GM18502 (cell line): ENCODE results near the gene MINK1.

Experiments
- ATAC-seq: cut with Tn5 transposase; IDR thresholded peaks from one replicate; pipeline ENCODE4 v1.9.1; 2021; ENCODE audit warnings: mild to moderate bottlenecking; ENCODE audit not compliant: unreplicated experiment, poor library complexity

MINK1 gene

GRCh38 chr17:4810696-4811290 is 22.3 kb upstream of the MINK1 start:
- ATAC-seq = no peak

DNA sequence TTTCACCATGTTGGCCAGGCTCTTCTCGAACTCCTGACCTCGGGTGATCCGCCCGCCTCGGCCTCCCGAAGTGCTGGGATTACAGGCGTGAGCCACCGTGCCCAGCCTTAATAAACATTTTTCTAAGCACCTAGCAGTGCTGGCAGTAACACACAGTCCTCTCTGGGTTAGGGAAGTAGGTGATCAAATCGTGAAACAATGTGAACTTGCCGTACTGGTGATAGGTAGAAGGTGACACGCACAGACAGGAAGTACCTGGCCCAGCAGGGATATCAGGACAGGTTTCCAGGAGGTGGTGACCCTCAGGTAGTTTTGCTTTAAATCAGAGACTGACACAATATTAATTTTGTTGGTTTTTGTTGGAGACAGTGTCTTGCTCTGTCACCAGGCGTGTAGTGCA is 21.7 kb upstream of the MINK1 start:
- no peak for ATAC-seq

DNA sequence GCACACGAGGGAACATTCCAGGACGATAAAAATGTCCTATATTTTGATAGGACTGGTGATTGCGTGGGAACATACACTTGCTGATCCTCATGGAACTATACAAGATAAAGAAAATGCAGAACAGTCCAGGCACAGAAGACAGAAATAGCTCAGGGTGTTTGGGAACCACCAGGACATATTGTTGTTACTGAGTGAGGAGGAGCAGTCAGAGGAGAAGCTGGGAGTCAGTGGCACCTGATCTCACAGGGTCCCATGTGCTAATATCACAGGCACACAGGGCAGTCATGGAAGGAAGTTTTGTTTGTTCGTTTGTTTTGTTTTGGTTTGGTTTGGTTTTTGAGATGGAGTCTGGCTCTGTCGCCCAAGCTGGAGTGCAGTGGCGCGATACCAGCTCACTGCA is 20.4 kb upstream of the MINK1 start:
- no peak for ATAC-seq

DNA sequence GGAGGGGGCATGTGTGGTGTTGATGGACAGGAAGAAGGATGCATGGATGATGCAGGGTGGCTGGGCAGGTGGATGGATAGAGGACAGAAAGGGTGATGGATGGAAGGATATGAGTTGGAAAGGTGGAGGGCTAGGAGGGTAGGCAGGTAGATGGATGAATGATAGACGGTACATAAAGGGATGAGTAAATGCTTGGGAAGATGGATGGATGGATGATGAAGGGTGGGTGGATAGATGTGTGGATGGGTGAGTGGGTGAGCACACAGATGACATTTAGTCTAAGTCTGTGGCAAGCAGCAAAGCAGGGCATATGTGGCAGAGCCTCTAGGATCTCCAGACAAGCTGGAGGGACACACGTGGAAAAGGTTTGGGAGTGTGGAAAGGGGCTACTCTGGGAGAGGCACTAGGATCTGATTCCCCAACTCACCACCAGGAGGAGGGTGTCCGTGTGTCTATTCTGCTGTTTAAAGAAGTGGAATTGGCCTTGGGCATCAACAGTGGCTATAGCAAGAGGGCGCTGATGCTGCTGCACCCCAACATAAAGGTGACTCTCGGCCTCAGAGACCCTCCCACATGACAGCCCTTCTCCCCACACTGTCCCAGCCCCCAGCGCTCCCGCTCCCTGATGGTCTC is 18.0 kb upstream of the MINK1 start:
- ATAC-seq = no peak

GRCh38 chr17:4816826-4817225 is 16.3 kb upstream of the MINK1 start:
- ATAC-seq = no peak

DNA sequence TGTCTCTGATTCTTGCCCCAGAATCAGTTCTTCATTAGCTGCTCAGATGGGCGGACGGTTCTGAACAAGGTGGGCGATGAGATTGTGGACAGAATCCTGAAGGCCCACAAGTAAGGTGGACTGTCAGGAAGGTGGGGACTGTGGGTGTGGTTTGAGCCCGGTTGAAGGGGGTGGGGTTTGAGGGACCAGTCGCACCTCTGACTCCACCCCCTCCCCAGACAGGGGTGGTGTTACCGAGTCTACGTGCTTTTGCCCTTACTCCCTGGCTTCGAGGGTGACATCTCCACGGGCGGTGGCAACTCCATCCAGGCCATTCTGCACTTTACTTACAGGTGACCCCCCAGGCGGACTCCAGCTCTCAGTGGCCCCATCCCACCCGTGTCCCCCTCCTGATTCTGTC is 14.9 kb upstream of the MINK1 start:
- no peak for ATAC-seq

- no peak for ATAC-seq
Observed at GRCh38 chr17:4822835-4823234, 10.3 kb upstream of the MINK1 start.

DNA sequence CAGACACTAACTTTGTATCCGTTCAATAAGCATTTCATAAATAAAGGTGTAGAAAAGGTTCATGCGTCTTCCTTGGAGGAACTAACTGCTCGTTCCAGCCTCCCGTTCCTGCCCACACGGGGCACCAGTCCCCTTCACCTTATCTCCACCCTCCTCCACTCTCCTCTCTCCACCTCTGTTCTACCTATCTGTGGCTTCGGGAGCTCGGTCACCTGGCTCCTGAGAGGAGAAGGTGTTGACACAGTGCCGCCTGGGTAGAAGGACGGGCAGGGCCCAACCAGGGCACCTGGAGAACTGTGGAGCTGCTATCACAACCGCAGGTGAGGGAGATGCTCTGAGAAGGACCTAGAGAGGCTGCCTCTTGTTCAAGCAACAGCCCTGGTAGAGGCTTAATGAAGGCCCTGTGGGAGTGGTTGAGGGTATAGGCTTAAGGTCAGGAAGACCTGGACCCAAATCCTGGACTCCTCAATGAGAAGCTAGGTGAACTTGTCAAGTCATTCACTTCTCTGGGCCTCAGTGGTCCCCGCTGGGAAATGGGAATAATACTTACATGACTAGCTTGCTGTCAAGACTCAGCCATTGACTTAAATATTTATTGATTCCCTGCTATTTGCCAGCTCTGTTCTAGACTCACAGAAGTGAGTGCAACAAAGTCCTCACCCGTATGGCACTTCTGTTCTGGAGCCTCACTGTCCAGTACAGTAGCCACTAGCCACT is 9.6 kb upstream of the MINK1 start:
- no peak for ATAC-seq

- no peak for ATAC-seq
Observed at GRCh38 chr17:4827399-4827798, 5.7 kb upstream of the MINK1 start.

DNA sequence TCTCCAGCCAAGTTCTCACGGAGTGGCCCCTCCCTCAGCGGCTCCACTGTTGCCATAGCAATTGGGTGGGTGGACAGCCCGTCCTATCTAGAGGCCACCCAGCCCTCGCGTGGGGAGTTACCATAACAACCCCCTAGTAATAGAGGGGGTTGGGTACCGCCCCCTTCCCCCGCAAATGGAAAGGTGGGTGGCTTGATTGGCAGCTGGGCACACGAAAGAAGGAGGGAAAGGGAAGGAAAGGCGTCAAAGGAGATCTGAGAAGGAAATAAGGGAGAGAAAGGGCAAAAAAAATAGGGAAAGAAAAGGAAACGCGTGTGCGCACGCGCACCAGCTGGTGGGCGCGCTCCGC is 337 bp upstream of the MINK1 start:
- ATAC-seq = peak; percentile 25

DNA sequence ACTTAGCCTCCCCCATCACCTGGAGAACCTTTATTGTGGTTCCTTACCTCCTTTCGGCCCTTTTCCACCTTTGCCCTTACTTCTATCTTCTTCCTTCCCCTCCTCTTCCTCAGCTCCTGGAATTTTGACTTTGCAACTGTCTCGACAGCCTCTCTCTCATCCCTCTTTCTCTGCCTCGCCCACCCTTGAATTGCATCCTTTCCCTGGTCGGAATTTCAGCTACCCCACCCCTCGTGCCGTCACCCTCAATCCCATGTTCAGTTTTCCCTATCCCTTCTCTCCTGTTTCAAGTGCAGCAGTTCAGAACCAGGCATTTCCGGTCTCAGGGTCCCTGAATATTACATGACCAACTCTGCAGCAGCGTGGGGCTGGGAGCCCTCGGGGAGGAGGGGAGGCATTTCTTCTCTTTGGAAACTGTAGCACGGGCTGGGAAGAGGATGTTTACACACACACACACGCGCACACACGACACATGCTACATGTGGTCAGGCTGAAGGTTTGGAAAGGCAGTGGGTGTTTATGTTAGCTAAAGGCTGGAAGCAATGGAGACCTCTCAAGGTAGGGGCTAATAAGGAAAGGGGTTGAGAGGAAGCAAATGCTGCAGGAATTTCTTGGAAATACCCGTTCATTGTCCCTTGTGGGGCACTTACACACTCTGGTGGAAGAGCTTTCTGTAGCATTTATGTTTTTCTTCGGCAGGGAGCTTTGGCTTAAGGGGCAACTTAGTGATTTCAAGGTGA is 971 bp downstream of the MINK1 start:
- ATAC-seq = no peak

DNA sequence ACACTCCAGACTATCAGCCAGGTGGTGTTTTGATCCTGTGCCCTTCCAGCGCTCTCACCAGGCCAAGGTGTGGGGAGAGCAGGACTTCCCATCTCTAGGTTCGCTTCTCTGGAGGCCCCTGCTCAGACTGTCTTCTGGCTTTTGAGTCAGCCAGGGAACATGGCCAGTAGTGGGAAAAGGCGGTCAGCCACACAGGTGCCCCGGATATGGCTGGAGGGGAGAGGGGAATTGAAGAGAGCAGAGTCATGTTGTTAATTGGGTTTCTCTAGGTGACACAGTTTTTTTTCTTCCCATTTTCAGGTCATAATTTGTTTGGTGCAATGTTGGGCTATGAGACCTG is 1.5 kb downstream of the MINK1 start:
- no peak for ATAC-seq

- no peak for ATAC-seq
Observed at GRCh38 chr17:4836221-4836620, 3.1 kb downstream of the MINK1 start.

- no peak for ATAC-seq
Observed at GRCh38 chr17:4837471-4838308, 4.5 kb downstream of the MINK1 start.

GRCh38 chr17:4838309-4838785 is 5.2 kb downstream of the MINK1 start:
- ATAC-seq = no peak

DNA sequence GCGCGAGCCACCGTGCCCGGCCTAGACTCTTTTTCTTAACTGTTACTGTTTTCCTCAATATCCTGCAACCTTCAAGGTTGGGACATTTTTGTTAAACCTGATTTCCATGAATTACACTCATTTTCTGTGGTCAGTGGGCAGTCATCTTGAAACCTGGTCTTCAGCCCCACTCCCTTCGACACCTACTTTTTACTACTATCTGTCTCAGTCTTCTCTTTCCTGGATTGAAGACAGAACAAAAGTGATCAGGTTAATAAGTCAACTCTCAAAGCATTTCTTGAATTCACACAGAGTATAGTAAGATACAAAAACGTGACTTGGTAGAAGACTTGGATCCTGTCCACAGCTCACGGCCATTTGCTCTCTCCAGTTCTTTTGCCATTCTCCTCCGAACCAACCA is 6.1 kb downstream of the MINK1 start:
- ATAC-seq = no peak

DNA sequence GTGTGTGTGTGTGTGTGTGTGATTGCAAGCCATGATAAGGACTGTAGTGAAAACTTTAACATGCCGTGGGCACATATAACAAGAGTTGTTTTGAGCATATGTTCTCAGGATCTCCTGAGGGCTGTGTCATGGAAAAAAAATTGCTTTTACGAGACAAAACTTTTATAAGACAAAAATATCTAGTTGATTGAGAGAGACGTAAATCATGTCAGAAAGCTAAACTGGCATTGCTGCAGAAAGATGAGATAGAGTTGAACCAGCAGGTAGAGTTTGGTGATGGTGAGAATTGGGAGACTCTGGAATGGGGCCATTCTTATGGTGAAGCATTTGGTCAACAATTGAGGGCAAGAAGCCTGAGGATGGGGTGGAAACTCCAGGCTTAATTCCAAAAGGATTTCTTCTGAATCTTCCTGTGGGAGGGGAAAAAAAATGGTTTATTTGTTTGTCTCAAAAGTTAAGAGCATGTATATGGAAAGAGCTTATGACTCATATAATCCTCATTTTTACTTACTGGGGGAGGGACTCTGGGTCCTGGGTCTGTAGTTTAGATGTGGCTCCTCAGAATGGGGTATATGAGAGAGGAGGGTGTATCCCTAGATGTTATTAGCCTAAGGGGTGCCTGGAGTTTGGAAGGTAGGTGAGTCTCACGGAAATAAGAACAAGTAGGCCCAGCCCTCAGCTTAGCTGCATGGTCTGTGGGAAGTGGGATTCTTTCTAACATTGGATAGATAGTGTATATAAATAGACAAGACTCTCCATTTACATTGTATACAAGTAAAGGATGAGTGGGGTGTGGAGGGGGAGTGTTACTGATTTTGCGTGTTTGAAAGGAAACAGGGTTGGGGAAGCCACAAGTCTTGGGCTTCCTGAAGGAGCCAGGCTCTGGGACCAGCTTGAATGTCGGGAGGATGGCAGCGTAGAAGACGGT is 7.1 kb downstream of the MINK1 start:
- ATAC-seq = no peak

- no peak for ATAC-seq
Observed at GRCh38 chr17:4840893-4841242, 7.7 kb downstream of the MINK1 start.

- ATAC-seq = no peak
Observed at GRCh38 chr17:4842376-4842775, 9.2 kb downstream of the MINK1 start.
